ENCODE results near the gene OR11A1.

GRCh38 chr6:29504961-29505360, 48.1 kb upstream of the OR11A1 start:
- TF ChIP-seq POLR2A (IDR thresholded peaks at IDR 0.05; ENCODE audit: low read depth, low read length) (no peak), POLR2AphosphoS5 (IDR thresholded peaks at IDR 0.05; ENCODE audit: low read depth, low read length) (no peak)

All from GM12891 (cell line).